B cell (primary cell): ENCODE results near the gene MRPS27.

Experiments
- CTCF ChIP-seq: fragments of 200-600 bp; IDR thresholded peaks from one replicate; pipeline ENCODE4 v1.8.0; 2022; ENCODE audit warnings: antibody characterized with exemption, mild to moderate bottlenecking
- EZH2 ChIP-seq: IDR thresholded peaks from 2 replicates; pipeline ENCODE4 v1.6.1; 2012; ENCODE audit warnings: borderline replicate concordance, low read depth, mild to moderate bottlenecking, moderate library complexity, low read length; ENCODE audit not compliant: insufficient read depth, poor library complexity, severe bottlenecking

- TF ChIP-seq CTCF (no peak), EZH2 (no peak)
Measured at GRCh38 chr5:72273547-72273946, 46.5 kb downstream of the MRPS27 start.
